Measurements from ENCODE around the gene PPP4R3A. TPM values are rescaled to one million over a fixed set of nuclear protein-coding genes. Genes with fewer than 3 reads are reported as not detected.
"Not testable (repeated sequence)": the region's sequence is repeated elsewhere in the genome, so short reads cannot be mapped to it uniquely, and the experiment has no call there.

The PPP4R3A gene
- total RNA-seq, 1 donor from 2014 or later, result 130 TPM

DNA sequence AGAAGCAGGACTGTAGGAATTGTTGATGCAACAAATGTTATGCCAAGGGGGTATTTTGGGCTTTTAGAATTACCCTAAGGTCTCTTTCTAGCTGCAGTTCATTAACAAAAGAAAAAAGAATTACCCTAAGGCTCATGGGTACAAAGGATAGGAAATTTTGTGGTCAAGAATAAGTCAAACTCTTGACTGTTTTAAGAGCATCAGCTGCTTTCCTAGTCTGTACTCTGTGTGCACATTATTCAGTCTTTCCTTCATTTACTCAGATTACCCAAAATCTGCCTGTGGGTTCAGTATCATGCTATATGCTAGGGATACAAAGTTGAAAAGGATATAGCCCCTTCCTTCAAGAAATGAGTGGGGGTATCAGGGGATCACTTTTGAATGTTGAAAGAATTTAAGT is 56.0 kb downstream of the PPP4R3A start:
- intact Hi-C loops (cut with micrococcal nuclease), result no loop called here
- peaks cover 20% of the 10 kb centered on the region for H3K36me3 Mint-ChIP-seq (ENCODE audit: low read depth)
- peaks cover 10% of the 10 kb centered on the region for H3K4me1 Mint-ChIP-seq (ENCODE audit: low read depth)
- peaks cover 7% of the 10 kb centered on the region for H3K27me3 Mint-ChIP-seq (ENCODE audit: insufficient read depth)
- no peaks in the 10 kb centered on the region for H3K9me3 Mint-ChIP-seq
- H3K27ac Mint-ChIP-seq, result no peak overlapping the region
- H3K4me3 Mint-ChIP-seq, result no peak overlapping the region
- no peak for DNase-seq (ENCODE audit: low spot score)

DNA sequence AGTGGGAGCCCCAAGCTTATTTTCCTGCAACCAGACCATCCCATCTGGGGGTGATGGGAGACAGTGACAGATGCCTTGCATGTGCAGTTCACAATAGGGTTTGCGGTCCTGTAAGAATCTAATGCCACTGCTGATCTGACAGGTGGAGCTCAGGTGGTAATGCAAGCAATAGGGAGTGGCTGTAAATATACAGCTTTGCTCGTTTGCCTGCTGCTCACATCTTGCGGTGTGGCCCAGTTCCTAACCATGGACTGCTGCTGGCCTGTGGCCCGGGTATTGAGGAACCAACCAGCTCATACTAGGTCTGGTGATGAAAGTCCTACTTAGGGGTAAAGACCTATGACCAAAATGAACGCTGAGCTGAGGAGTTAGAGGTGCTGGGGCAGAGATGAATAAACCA is 56.4 kb downstream of the PPP4R3A start:
- peaks cover 10% of the 10 kb centered on the region for H3K4me1 Mint-ChIP-seq (ENCODE audit: low read depth)

GRCh38 chr14:91444335-91445020 is 65.6 kb downstream of the PPP4R3A start:
- H3K36me3 Mint-ChIP-seq (ENCODE audit: low read depth), result no peaks in the 10 kb centered on the region
- DNase-seq (ENCODE audit: low spot score), result no peak
- intact Hi-C loops (cut with micrococcal nuclease), result no loop called here
- peaks cover 24% of the 10 kb centered on the region for H3K27me3 Mint-ChIP-seq (ENCODE audit: insufficient read depth)
- H3K4me3 Mint-ChIP-seq, result no peak overlapping the region
- peaks cover 9% of the 10 kb centered on the region for H3K9me3 Mint-ChIP-seq
- no peak overlapping the region for H3K27ac Mint-ChIP-seq
- no peaks in the 10 kb centered on the region for H3K4me1 Mint-ChIP-seq (ENCODE audit: low read depth)

More for the DNA sequence above, 56.4 kb downstream of the PPP4R3A start:
- no peaks in the 10 kb centered on the region for H3K9me3 Mint-ChIP-seq
- peaks cover 19% of the 10 kb centered on the region for H3K36me3 Mint-ChIP-seq (ENCODE audit: low read depth)
- peaks cover 10% of the 10 kb centered on the region for H3K27me3 Mint-ChIP-seq (ENCODE audit: insufficient read depth)
- DNase-seq (ENCODE audit: low spot score), result no peak
- no peak overlapping the region for H3K4me3 Mint-ChIP-seq
- intact Hi-C loops (cut with micrococcal nuclease), result no loop called here
- no peak overlapping the region for H3K27ac Mint-ChIP-seq

DNA sequence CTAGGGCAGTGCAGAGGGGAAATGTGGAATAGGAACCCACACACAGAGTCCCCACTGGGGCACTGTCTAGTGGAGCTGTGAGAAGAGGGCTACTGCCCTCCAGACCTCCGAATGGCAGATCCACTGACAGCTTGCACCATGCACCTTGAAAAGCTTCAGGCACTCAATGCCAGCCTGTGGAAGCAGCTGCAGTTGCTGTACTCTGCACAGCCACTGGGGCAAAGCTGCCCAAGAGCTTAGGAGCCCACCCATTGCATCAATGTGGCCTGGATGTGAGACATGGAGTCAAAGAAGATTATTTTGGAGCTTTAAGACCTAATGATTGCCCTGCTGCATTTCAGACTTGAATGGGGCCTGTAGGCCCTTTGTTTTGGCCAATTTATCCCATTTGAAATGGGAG is 70.8 kb downstream of the PPP4R3A start:
- H3K36me3 Mint-ChIP-seq (ENCODE audit: low read depth), result peaks cover 3% of the 10 kb centered on the region
- H3K9me3 Mint-ChIP-seq, result peaks cover 19% of the 10 kb centered on the region
- H3K4me1 Mint-ChIP-seq (ENCODE audit: low read depth), result no peaks in the 10 kb centered on the region
- intact Hi-C loops (cut with micrococcal nuclease), result no loop called here
- H3K4me3 Mint-ChIP-seq, result no peak overlapping the region
- H3K27ac Mint-ChIP-seq, result no peak overlapping the region
- peaks cover 17% of the 10 kb centered on the region for H3K27me3 Mint-ChIP-seq (ENCODE audit: insufficient read depth)
- no peak for DNase-seq (ENCODE audit: low spot score)

DNA sequence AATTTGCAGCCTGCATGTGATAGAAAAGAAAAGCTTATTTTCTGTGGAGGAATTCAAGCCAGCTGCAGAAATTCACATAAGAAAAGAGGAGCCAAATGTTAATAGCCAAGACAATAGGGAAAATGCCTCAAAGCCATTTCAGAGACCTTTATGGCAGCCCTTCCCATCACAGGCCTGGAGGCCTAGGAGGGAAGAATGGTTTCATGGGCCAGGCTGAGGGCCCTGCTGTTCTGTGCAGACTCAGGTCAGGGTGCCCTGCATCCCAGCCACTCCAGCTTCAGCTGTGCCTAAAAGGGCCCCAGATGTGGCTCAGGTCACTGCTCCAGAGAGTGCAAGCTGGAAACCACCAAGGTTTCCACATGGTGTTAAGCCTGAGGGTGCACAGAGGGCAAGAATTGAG is 71.3 kb downstream of the PPP4R3A start:
- Mint-ChIP-seq H3K27ac (no peak overlapping the region), H3K4me1 (ENCODE audit: low read depth) (no peaks in the 10 kb centered on the region), H3K9me3 (peaks cover 19% of the 10 kb centered on the region), H3K36me3 (ENCODE audit: low read depth) (peaks cover 3% of the 10 kb centered on the region), H3K4me3 (no peak overlapping the region), H3K27me3 (ENCODE audit: insufficient read depth) (peaks cover 14% of the 10 kb centered on the region)
- no peak for DNase-seq (ENCODE audit: low spot score)
- intact Hi-C loops (cut with micrococcal nuclease), result no loop called here

GRCh38 chr14:91436266-91436665 is 73.8 kb downstream of the PPP4R3A start:
- H3K27me3 Mint-ChIP-seq (ENCODE audit: insufficient read depth); H3K4me1 Mint-ChIP-seq (ENCODE audit: low read depth); H3K36me3 Mint-ChIP-seq (ENCODE audit: low read depth); DNase-seq (ENCODE audit: low spot score); H3K4me3 Mint-ChIP-seq; H3K27ac Mint-ChIP-seq; intact Hi-C loops (cut with micrococcal nuclease): not testable (repeated sequence)
- peaks cover 15% of the 10 kb centered on the region for H3K9me3 Mint-ChIP-seq

- no peak for DNase-seq (ENCODE audit: low spot score)
- no peaks in the 10 kb centered on the region for H3K9me3 Mint-ChIP-seq
- H3K4me1 Mint-ChIP-seq (ENCODE audit: low read depth), result peaks cover 11% of the 10 kb centered on the region
- no peaks in the 10 kb centered on the region for H3K36me3 Mint-ChIP-seq (ENCODE audit: low read depth)
- no peaks in the 10 kb centered on the region for H3K27me3 Mint-ChIP-seq (ENCODE audit: insufficient read depth)
- H3K27ac Mint-ChIP-seq, result no peak overlapping the region
- H3K4me3 Mint-ChIP-seq, result no peak overlapping the region
- intact Hi-C loops (cut with micrococcal nuclease), result no loop called here
Observed at GRCh38 chr14:91429385-91429784, 80.7 kb downstream of the PPP4R3A start.

GRCh38 chr14:91428931-91429330 is 81.2 kb downstream of the PPP4R3A start:
- H3K4me1 Mint-ChIP-seq (ENCODE audit: low read depth), result peaks cover 11% of the 10 kb centered on the region
- DNase-seq (ENCODE audit: low spot score); H3K27ac Mint-ChIP-seq; H3K36me3 Mint-ChIP-seq (ENCODE audit: low read depth); H3K9me3 Mint-ChIP-seq; intact Hi-C loops (cut with micrococcal nuclease); H3K27me3 Mint-ChIP-seq (ENCODE audit: insufficient read depth); H3K4me3 Mint-ChIP-seq: not testable (repeated sequence)

DNA sequence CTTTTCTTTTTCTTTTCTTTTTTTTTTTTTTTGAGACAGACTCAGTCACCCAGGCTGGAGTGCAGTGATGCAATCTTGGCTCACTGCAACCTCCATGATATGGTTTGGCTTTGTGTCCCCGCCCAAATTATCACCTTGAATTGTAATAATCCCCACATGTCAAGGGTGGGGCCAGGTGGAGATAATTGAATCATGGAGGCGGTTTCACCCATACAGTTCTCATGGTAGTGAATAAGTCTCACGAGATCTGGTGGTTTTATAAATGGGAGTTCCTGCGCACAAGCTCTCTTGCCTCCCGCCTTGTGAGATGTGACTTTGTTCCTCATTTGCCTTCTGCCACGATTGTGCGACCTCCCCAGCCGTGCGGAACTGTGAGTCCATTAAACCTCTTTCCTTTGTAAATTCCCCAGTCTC is 84.6 kb downstream of the PPP4R3A start:
- DNase-seq (ENCODE audit: low spot score); H3K27ac Mint-ChIP-seq; H3K4me3 Mint-ChIP-seq; H3K27me3 Mint-ChIP-seq (ENCODE audit: insufficient read depth); H3K9me3 Mint-ChIP-seq; intact Hi-C loops (cut with micrococcal nuclease); H3K36me3 Mint-ChIP-seq (ENCODE audit: low read depth): not testable (repeated sequence)
- peaks cover 11% of the 10 kb centered on the region for H3K4me1 Mint-ChIP-seq (ENCODE audit: low read depth)

DNA sequence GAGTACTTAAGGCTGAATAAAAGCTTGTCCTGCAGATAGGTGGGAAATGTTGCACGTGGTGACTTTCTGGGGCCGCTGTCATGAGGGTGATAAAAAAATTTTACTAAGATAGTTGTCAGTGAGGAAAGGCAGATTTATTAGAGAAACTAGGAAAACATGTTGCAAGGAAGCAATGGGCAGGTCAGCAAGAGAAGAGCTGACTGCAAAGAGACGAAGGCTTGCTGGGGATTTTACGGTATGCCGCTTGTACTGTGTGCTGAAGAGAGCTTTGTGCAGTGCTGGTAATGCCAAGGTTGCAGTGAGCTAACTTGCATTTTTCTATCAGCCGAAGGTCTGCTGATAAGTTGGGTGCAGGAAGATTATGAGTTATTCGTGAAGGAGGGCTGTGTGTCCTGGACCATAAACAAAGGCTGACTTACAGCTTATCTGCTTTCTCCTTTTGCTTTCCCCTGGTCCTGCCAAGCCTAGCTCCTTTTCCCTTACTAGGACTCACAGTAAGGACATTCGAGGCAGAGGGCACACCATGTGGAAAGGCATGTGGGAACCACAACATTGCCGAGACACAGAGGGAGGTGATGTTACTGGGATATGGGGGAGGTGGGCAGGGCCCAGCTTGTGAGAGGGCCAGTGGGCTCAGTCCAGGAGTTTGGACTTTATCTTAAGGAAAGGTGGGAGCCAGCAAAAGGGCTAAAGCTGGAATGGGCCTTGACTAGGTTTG is 85.1 kb downstream of the PPP4R3A start:
- no peak for DNase-seq (ENCODE audit: low spot score)
- Mint-ChIP-seq H3K27me3 (ENCODE audit: insufficient read depth) (no peaks in the 10 kb centered on the region), H3K9me3 (no peaks in the 10 kb centered on the region), H3K4me1 (ENCODE audit: low read depth) (peaks cover 11% of the 10 kb centered on the region), H3K4me3 (no peak overlapping the region), H3K27ac (no peak overlapping the region), H3K36me3 (ENCODE audit: low read depth) (no peaks in the 10 kb centered on the region)
- intact Hi-C loops (cut with micrococcal nuclease), result no loop called here

- peaks cover 20% of the 10 kb centered on the region for H3K4me1 Mint-ChIP-seq (ENCODE audit: low read depth)
- DNase-seq (ENCODE audit: low spot score), result no peak
- no peak overlapping the region for H3K27ac Mint-ChIP-seq
- H3K9me3 Mint-ChIP-seq, result no peaks in the 10 kb centered on the region
- peaks cover 4% of the 10 kb centered on the region for H3K36me3 Mint-ChIP-seq (ENCODE audit: low read depth)
- intact Hi-C loops (cut with micrococcal nuclease), result no loop called here
- H3K4me3 Mint-ChIP-seq, result no peak overlapping the region
- H3K27me3 Mint-ChIP-seq (ENCODE audit: insufficient read depth), result peaks cover 3% of the 10 kb centered on the region
Observed at GRCh38 chr14:91420686-91421085, 89.4 kb downstream of the PPP4R3A start.

DNA sequence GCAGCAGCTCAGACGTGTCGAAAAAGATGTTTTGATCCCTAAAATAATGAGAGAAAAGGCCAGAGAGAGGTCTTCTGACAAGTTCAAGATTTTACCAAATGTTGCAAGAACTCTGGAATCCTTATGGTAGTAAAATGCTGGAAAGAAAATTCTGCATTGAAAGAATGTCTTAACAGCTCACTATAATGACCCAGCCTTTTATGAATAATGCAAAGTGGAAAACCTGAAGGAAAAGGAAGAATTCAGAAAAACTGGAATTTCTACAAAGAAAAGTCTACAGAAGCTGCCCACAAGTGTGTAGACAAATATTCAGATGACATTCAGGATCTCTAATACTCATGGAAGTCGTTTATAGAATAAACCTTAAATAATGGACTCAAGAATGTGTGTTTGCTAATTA is 90.7 kb downstream of the PPP4R3A start:
- Mint-ChIP-seq H3K4me3 (no peak overlapping the region), H3K4me1 (ENCODE audit: low read depth) (peaks cover 32% of the 10 kb centered on the region), H3K27me3 (ENCODE audit: insufficient read depth) (peaks cover 3% of the 10 kb centered on the region), H3K36me3 (ENCODE audit: low read depth) (peaks cover 13% of the 10 kb centered on the region), H3K27ac (peak overlapping the region; percentile 77), H3K9me3 (no peaks in the 10 kb centered on the region)
- no peak for DNase-seq (ENCODE audit: low spot score)
- intact Hi-C loops (cut with micrococcal nuclease), result loop anchor here (1.0 to 10.0 kb wide), 3 partner anchors 96 to 595 kb away; no protein-coding TSS in a partner anchor

DNA sequence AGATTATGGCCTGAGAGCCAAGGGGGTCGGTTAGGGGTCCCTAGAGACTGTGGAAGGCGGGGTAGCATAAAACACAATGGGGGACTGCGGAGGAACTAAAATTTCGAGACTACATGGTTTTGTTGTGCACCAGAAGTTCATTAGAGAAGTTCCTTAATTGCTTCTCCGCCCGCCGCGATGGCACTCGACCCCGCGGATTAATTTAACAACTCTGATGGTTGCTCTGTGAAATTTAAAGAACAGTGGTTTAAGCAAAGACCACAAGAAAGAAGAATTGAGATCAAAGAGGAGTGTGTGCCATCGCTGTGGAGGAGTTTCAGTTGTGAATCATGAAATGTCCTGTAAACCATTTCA is 91.1 kb downstream of the PPP4R3A start:
- H3K27ac Mint-ChIP-seq, result peak overlapping the region; percentile 77
- intact Hi-C loops (cut with micrococcal nuclease), result loop anchor here (1.0 to 10.0 kb wide), 3 partner anchors 96 to 594 kb away; no protein-coding TSS in a partner anchor
- no peak for DNase-seq (ENCODE audit: low spot score)
- peak overlapping the region; percentile 77 for H3K4me3 Mint-ChIP-seq
- H3K9me3 Mint-ChIP-seq, result no peaks in the 10 kb centered on the region
- peaks cover 36% of the 10 kb centered on the region for H3K4me1 Mint-ChIP-seq (ENCODE audit: low read depth)
- peaks cover 3% of the 10 kb centered on the region for H3K27me3 Mint-ChIP-seq (ENCODE audit: insufficient read depth)
- peaks cover 17% of the 10 kb centered on the region for H3K36me3 Mint-ChIP-seq (ENCODE audit: low read depth)

Measured in activated T-helper 1 cell treated with anti-CD3 and anti-CD28 coated beads, Interleukin-12 subunit alpha, Interleukin-12 subunit beta, Interleukin-2, Interleukin-4 antibody, amounts not matched to agents 30 ng/mL and 10 ng/mL and 1 ng/mL, durations not matched to agents 14 hours and 24 hours and 36 hours (primary cell).